ENCODE results near the gene NR1I3.

- TF ChIP-seq CTCF (IDR thresholded peaks at IDR 0.05; ENCODE audit: insufficient read depth, low read depth, low read length) (no peak), EZH2 (IDR thresholded peaks at IDR 0.05; ENCODE audit: insufficient read depth, low read length) (no peak)
These were observed 4.9 kb downstream of the NR1I3 start for GRCh38 chr1:161233102-161233501.
